ENCODE results near the gene LIMK2. TPM values are rescaled to one million over a fixed set of nuclear protein-coding genes. Genes with fewer than 3 reads are reported as not detected.

The LIMK2 gene
- total RNA-seq, 1 experiment from 2014 or later: 13.2 TPM

DNA sequence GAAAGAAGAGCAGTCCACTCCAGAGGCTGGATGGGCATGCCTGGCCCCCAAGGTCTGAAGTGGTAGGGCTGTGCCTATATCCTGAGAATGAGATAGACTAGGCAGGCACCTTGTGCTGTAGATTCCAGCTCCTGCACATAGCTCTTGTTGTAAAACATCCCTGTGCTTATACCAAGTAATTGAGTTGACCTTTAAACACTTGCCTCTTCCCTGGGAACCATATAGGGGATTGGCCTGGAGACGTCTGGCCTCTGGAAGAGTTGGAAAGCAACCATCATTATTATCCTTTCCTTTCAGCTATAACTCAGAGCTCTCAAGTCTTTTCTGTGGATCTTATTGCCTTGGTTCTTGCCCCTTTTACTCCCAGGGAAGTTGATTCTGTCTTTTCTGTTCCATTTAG is 15.1 kb downstream of the LIMK2 start:
- H3K4me3 ChIP-seq (ENCODE audit: low read length): no peak overlapping the region
- H3K9me2 ChIP-seq (replicated peaks; ENCODE audit: low read length): no peaks in the 10 kb centered on the region
- intact Hi-C loops (cut with micrococcal nuclease): no loop called here
- no TSS peak for BruUV-seq (replicated peaks)
- H4K20me1 ChIP-seq (ENCODE audit: low read length): no peaks in the 10 kb centered on the region
- H2AFZ ChIP-seq (ENCODE audit: low read length): no peak overlapping the region
- no peak overlapping the region for H3K4me2 ChIP-seq (ENCODE audit: low read length)
- DNase-seq: no peak
- ATAC-seq: no peak
- no peaks in the 10 kb centered on the region for H3K36me3 ChIP-seq (ENCODE audit: low read depth, low read length)
- ChIA-PET CTCF (no interaction called here), POLR2A (ENCODE audit: unreplicated experiment) (no interaction called here)
- H3F3A ChIP-seq (ENCODE audit: low read length, unreplicated experiment): no peaks in the 10 kb centered on the region
- no peak overlapping the region for H3K27ac ChIP-seq (ENCODE audit: low read length)
- H3K79me2 ChIP-seq (ENCODE audit: low read length): no peaks in the 10 kb centered on the region
- TF ChIP-seq CTCF (conservative IDR thresholded peaks at IDR 0.05; ENCODE audit: low read depth, low read length): no peak
- TF ChIP-seq EZH2 (IDR thresholded peaks at IDR 0.05; ENCODE audit: low read length, unreplicated experiment): no peak
- TF ChIP-seq EZH2phosphoT487 (IDR thresholded peaks at IDR 0.05; ENCODE audit: borderline replicate concordance, low read length): no peak
- no peaks in the 10 kb centered on the region for H3K27me3 ChIP-seq (ENCODE audit: low read length)
- H3K9me3 ChIP-seq (ENCODE audit: low read length): no peaks in the 10 kb centered on the region
- no peak overlapping the region for H3K9ac ChIP-seq (ENCODE audit: low read length)
- H3K4me1 ChIP-seq (ENCODE audit: insufficient read depth, low read length): no peaks in the 10 kb centered on the region

DNA sequence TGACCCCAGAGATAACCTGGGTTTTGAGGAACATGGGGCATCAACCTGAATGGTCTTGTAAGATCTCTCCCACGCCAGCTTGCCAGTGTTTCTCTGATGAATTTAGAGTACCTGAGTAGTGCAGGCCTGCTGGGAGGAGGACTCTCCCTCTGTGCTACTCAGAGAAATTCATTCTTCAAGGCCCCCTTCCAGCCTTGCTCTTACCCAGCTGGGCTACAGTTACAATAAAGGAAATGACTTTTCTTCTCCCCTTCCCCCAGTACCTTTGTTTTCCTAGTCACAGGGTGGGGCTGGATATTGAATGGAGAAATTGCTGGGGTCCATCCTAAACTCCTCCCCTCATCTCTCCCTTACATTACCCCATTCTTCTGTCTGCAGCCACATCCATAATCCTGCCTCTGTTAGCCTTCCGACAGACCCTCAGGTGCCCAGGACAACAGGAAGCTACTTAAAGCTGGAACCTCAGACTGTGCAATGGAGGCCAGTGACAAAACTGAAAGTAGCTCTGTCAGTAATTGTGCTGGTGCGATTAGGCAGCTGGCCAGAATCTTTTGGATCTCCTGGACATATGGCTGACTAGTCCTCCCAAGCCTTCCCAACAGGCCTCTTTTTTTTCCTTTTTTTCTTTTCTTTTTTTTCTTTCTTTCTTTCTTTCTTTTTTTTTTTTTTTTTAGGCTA is 17.4 kb downstream of the LIMK2 start:
- H3K27ac ChIP-seq (ENCODE audit: low read length): no peak overlapping the region
- no peaks in the 10 kb centered on the region for H3K79me2 ChIP-seq (ENCODE audit: low read length)
- H3F3A ChIP-seq (ENCODE audit: low read length, unreplicated experiment): no peaks in the 10 kb centered on the region
- DNase-seq (no peak), ATAC-seq (no peak)
- H3K36me3 ChIP-seq (ENCODE audit: low read depth, low read length): no peaks in the 10 kb centered on the region
- H4K20me1 ChIP-seq (ENCODE audit: low read length): no peaks in the 10 kb centered on the region
- no peaks in the 10 kb centered on the region for H3K9me2 ChIP-seq (replicated peaks; ENCODE audit: low read length)
- H3K9ac ChIP-seq (ENCODE audit: low read length): no peak overlapping the region
- H3K4me3 ChIP-seq (ENCODE audit: low read length): no peak overlapping the region
- intact Hi-C loops (cut with micrococcal nuclease): loop anchor here (5.0 to 10.0 kb wide), 2 partner anchors 67 to 285 kb away; partner anchors contain the start of gene RNF185
- H3K9me3 ChIP-seq (ENCODE audit: low read length): no peaks in the 10 kb centered on the region
- peaks cover 5% of the 10 kb centered on the region; the same call in 1 of the 2 replicates for H3K4me1 ChIP-seq (ENCODE audit: insufficient read depth, low read length)
- CTCF ChIA-PET: interaction anchor here (0.6 kb wide), 1 partner anchor 81 kb away, joined by 3 read pairs; no protein-coding TSS in a partner anchor
- BruUV-seq (replicated peaks): no TSS peak
- TF ChIP-seq EZH2 (IDR thresholded peaks at IDR 0.05; ENCODE audit: low read length, unreplicated experiment) (no peak), EZH2phosphoT487 (IDR thresholded peaks at IDR 0.05; ENCODE audit: borderline replicate concordance, low read length) (no peak), CTCF (conservative IDR thresholded peaks at IDR 0.05; ENCODE audit: low read depth, low read length) (no peak)
- no peak overlapping the region for H3K4me2 ChIP-seq (ENCODE audit: low read length)
- POLR2A ChIA-PET (ENCODE audit: unreplicated experiment): no interaction called here
- no peaks in the 10 kb centered on the region for H3K27me3 ChIP-seq (ENCODE audit: low read length)
- no peak overlapping the region for H2AFZ ChIP-seq (ENCODE audit: low read length)

All from PC-3 (cell line).